ENCODE measurements around the gene SPRED2. TPM values are rescaled to one million over a fixed set of nuclear protein-coding genes. Genes with fewer than 3 reads are reported as not detected.

The SPRED2 gene, protein sequence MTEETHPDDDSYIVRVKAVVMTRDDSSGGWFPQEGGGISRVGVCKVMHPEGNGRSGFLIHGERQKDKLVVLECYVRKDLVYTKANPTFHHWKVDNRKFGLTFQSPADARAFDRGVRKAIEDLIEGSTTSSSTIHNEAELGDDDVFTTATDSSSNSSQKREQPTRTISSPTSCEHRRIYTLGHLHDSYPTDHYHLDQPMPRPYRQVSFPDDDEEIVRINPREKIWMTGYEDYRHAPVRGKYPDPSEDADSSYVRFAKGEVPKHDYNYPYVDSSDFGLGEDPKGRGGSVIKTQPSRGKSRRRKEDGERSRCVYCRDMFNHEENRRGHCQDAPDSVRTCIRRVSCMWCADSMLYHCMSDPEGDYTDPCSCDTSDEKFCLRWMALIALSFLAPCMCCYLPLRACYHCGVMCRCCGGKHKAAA
- 79.9 TPM for polyA plus RNA-seq (2012; ENCODE audit: insufficient read length, low read depth)

DNA sequence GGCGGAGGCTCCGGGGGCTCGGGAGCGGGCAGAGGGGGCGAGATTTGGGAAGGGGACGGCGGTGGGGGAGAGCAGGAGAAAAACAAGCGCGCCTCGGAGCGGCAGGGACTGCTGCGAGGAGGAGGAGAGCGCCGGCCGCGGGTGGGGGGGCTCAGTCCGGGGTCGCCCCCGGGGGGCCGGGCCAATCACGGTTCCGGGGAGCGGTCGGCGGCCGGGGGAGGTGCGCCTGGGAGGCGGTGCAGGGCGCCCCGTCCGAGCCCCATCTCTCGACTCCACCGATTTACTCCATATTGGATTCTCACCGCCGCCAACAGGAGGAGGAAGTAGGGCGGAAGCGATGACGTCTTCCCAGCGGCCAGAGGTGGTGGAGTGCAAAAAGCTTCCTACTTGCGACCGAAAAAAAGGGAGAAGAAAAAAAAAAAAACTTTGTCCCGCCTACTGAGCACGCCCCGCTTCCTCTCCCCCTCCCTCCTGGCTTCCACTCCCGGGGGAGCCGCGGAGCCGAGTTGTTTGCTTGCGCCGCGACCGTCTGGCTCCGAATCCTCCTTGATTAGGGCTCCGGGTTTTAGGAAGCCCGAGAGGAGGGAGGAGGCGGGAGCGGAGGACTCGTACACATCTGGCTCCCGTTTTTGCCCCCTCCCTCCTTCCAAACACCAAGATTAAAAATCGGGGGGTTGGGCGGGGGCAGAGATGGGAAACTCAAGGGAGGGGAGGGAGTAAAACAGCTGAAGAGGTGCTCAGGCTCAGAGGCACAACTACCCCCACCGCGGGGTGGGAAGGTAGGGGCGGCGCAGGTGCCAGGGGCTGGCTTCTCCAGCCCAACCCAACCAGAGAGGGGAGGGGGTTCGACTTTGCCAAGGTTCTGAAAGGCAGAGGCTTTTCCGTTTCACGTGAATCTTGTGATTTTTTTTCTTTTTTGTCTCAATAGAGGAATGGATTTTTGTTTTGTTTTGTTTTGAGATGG is at the start of gene SPRED2:
SPRED2 (minus strand) TSS at position 373 of the 964 bp plus-strand sequence. CDS start 612 bp downstream, outside the sequence.
- peak; percentile 88 for TF ChIP-seq TAF1 (IDR thresholded peaks at IDR 0.05; ENCODE audit: borderline replicate concordance, insufficient read depth, low read length)
- peak; percentile 38 to 62; a peak in 1 of 4 replicates for TF ChIP-seq REST (IDR thresholded peaks at IDR 0.05; ENCODE audit: insufficient read depth in 1 of 2, low read depth in 2 of 2, low read length in 2 of 2)
- TF ChIP-seq SIN3A (IDR thresholded peaks at IDR 0.05; ENCODE audit: borderline replicate concordance, insufficient read depth, low read length) = peak; percentile 94
- peak; percentile 84 for TF ChIP-seq POLR2AphosphoS5 (IDR thresholded peaks at IDR 0.05; ENCODE audit: low read depth, low read length)
- TF ChIP-seq FOXP2 (optimal IDR thresholded peaks at IDR 0.05; ENCODE audit: borderline replicate concordance, extremely low read depth, extremely low read length, insufficient read depth) = no peak

DNA sequence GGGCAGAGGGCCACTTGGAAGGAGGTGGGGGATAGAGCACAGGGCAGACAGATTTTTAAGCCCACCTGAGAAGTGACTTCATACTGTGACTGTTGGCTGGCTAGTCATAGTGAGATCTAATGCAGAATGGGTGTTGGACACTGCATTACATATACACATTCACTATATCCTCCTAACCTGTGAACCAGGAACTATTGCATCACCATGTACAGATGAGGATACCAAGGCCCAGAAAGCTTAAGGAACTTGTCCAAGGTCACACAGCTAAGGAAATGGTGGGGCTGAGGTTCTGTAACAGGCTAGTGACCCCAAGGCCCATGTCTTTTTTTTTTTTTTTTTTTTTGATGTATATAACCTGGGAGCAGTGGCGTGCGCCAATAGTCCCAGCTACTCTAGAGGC is 49.6 kb upstream of the SPRED2 start:
- TF ChIP-seq SIN3A (IDR thresholded peaks at IDR 0.05; ENCODE audit: borderline replicate concordance, insufficient read depth, low read length) (no peak), TAF1 (IDR thresholded peaks at IDR 0.05; ENCODE audit: borderline replicate concordance, insufficient read depth, low read length) (no peak), FOXP2 (optimal IDR thresholded peaks at IDR 0.05; ENCODE audit: borderline replicate concordance, extremely low read depth, extremely low read length, insufficient read depth) (no peak), POLR2AphosphoS5 (IDR thresholded peaks at IDR 0.05; ENCODE audit: low read depth, low read length) (no peak), REST (IDR thresholded peaks at IDR 0.05; ENCODE audit: insufficient read depth in 1 of 2, low read depth in 2 of 2, low read length in 2 of 2) (no peak)

DNA sequence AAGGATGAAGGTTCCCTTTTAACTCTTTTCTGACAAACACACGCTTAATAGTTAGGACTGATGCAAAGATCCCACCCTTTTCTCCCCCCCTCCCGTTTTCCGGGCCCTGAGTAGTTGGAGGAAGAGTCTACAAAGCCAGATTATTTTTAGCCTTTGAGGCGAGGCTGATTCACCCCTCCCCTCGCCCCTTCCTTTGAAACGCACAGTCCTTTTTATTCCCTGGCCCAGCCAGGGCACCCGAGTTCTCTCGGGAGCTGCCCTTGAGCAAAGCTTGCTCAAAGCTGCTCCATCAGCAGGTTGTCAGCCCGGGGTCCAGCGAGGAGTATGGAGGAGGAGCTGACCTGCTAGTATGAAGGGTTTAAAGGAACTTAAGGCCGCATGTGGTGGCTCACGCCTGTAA is 47.1 kb upstream of the SPRED2 start:
- no peak for TF ChIP-seq TAF1 (IDR thresholded peaks at IDR 0.05; ENCODE audit: borderline replicate concordance, insufficient read depth, low read length)

- TF ChIP-seq FOXP2 (optimal IDR thresholded peaks at IDR 0.05; ENCODE audit: borderline replicate concordance, extremely low read depth, extremely low read length, insufficient read depth) (no peak), TAF1 (IDR thresholded peaks at IDR 0.05; ENCODE audit: borderline replicate concordance, insufficient read depth, low read length) (no peak), REST (IDR thresholded peaks at IDR 0.05; ENCODE audit: insufficient read depth in 1 of 2, low read depth in 2 of 2, low read length in 2 of 2) (no peak), POLR2AphosphoS5 (IDR thresholded peaks at IDR 0.05; ENCODE audit: low read depth, low read length) (no peak), SIN3A (IDR thresholded peaks at IDR 0.05; ENCODE audit: borderline replicate concordance, insufficient read depth, low read length) (no peak)
These were observed 46.2 kb upstream of the SPRED2 start for GRCh38 chr2:65478498-65479135.

GRCh38 chr2:65477590-65477989 is 45.2 kb upstream of the SPRED2 start:
- TF ChIP-seq FOXP2 (optimal IDR thresholded peaks at IDR 0.05; ENCODE audit: borderline replicate concordance, extremely low read depth, extremely low read length, insufficient read depth) (no peak), REST (IDR thresholded peaks at IDR 0.05; ENCODE audit: insufficient read depth in 1 of 2, low read depth in 2 of 2, low read length in 2 of 2) (no peak), TAF1 (IDR thresholded peaks at IDR 0.05; ENCODE audit: borderline replicate concordance, insufficient read depth, low read length) (no peak), SIN3A (IDR thresholded peaks at IDR 0.05; ENCODE audit: borderline replicate concordance, insufficient read depth, low read length) (no peak), POLR2AphosphoS5 (IDR thresholded peaks at IDR 0.05; ENCODE audit: low read depth, low read length) (no peak)

Measured in PFSK-1 (cell line).